ENCODE results near the gene LYSET.
"Not testable (repeated sequence)": the region's sequence is repeated elsewhere in the genome, so short reads cannot be mapped to it uniquely, and the experiment has no call there.

The LYSET gene

DNA sequence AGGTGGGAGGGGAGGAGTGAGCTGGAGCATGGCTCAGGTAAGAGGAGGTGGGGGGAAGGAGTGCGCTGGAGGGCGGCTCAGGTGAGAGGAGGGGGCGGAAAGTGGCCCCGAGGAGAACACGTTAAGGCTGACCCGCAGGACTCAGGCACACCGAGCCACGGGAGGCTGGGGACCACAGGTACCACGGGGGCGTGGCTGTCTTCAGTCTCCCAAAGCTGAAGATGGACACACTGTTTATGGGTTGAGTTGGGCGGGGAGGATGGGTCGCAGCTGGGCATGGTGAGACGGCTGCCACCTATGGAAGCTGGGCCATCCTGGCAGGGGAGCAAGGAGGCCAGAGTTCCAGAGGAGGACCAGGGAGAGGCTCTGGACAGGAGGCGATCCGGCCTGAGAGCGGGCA lies 45.4 kb downstream of the LYSET start:
- no peak for DNase-seq

DNA sequence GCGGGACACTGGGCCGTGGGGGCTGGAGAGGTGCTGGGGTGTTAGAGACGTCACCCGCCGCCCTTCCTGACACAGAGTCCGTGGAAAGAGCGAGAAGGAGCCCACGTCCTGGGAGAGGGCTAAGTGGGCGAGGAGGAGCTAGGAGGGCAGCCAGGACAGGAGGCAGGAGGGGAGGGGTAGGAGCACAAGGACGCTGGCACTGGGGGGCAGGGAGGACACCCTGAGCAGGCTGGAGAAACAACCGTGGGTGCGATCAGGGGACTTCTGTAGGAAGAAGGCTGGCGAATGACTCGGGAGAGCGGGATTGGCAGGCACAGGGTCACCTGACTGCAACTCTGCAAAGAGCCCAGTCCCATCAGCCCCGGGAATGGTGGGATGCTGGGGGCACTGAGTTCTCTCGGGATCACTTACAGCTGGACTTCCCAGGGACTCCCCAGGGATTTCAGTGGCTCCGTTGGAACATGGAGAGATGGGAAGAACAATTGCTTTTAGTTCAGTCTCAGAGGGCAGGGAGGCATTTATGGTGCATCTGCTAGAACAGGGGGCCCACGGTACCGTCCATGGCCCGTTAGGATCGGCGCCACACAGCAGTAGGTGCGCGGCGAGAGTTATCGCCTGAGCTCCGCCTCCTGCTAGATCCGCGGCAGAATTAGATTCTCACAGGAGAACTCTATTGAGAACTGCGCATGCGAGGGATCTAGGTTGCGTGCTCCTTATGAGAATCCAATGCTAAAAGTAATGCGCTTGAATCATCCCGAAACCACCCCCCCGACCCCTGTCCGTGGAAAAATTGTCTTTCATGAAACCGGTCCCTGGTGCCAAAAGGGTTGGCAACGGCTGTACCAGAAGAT lies 46.2 kb downstream of the LYSET start:
- DNase-seq, result no peak

DNA sequence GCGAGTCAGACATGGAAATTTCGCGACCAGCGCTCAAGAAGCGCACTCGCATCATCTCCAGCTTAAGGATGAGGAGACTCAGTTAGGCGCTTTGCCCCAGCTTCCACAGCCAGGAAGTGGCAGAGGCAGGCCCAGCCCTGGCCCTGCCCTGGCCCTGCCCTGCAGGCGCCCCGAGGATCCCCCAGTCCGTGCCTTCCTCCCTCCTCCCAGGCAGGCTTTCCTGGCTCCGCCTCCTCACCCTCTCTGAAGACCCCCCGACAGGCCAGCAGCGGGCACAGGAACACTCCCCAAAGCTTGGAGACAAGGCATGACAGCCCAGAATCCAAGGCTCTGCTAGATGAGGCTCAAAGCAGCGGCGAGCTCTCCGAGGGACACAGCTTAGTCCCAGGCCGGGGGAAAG lies 47.0 kb downstream of the LYSET start:
- no peak for DNase-seq

DNA sequence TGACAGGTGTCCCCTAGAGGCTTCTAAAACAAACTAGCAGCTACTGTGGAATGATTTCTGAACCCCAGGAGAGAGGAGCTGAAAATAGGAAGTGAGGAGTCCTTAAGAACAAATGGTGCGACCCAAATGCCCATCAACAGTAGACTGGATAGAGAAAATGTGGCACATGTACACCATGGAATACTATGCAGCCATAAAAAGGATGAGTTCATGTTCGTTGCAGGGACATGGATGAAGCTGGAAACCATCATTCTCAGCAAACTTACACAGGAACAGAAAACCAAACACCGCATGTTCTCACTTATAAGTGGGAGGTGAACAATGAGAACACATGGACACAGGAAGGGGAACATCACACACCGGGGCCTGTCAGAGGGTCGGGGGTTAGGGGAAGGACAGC lies 48.0 kb downstream of the LYSET start:
- not testable (repeated sequence) for DNase-seq

DNA sequence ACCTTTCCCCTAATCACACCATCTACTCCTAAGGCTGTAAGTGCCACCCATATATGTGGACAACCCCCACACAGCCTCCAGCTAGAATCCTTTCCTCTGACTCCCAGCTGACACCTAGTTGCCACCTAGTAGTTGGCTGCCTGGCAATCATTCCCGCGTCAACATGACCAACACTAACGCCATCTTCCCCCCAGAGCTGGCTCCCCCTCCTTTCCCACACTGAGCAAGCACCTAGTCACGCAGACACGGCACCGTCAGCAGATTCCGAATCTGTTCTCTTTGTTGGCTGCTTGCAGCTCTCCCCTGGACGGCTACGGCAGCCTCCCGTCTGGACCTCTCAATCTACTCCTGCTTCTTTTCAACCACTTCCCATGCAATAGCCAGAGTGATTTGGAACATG lies 49.7 kb downstream of the LYSET start:
- peak; percentile 51 for DNase-seq
